Measurements from ENCODE around the gene WDFY2. TPM values are rescaled to one million over a fixed set of nuclear protein-coding genes. Genes with fewer than 3 reads are reported as not detected.

The WDFY2 gene
- total and polyA plus RNA-seq, 10 of the 15 experiments (the other 5 are each of a cell fraction or from before 2014, with no cell fraction given) = 2.1 to 13.0 (median 8.1) TPM

GRCh38 chr13:51805313-51805712 lies 221.1 kb downstream of the WDFY2 start:
- ATAC-seq = no peak
- no peaks in the 10 kb centered on the region; the same call in 1 of the 2 replicates for H3K79me2 ChIP-seq (ENCODE audit: control insufficient read depth, insufficient read depth, low read length)
- 79% methylated on average over 4 of the region's 4 CpGs for WGBS (ENCODE audit: insufficient coverage, insufficient replicate concordance, low lambda C conversion rate, missing lambda C conversion rate)
- no peaks in the 10 kb centered on the region for H4K20me1 ChIP-seq (ENCODE audit: control insufficient read depth, insufficient read depth)
- in situ Hi-C loops (cut with MboI) = no loop called here
- peak overlapping the region; percentile 47 for H3K4me2 ChIP-seq (ENCODE audit: control insufficient read depth, insufficient read depth)
- H3K9ac ChIP-seq (ENCODE audit: control insufficient read depth, insufficient read depth, low read length) = no peak overlapping the region
- peaks cover 17% of the 10 kb centered on the region for H3K4me1 ChIP-seq (ENCODE audit: control insufficient read depth, insufficient read depth, low read length)
- H3K27me3 ChIP-seq (replicated peaks in 1 of 2; ENCODE audit: control insufficient read depth in 2 of 2, insufficient read depth in 2 of 2, low read length in 1 of 2) = no peaks in the 10 kb centered on the region
- no peak overlapping the region for H3K27ac ChIP-seq (ENCODE audit: control insufficient read depth, insufficient read depth)
- no peak for DNase-seq (ENCODE audit: low read depth, low spot score)
- ChIA-PET RAD21 (ENCODE audit: unreplicated experiment) (interaction anchor here (0.9 kb wide), 1 partner anchor 9 kb away, joined by 3 read pairs; no protein-coding TSS in a partner anchor), POLR2A (interaction anchor here (0.6 to 1.4 kb wide), 3 partner anchors 11 to 352 kb away, joined by 3 to 4 read pairs (median 3); partner anchors contain the start of gene INTS6), SMC1A (ENCODE audit: uncharacterized antibody, unreplicated experiment) (interaction anchor here (1.1 to 2.4 kb wide), 6 partner anchors 8 to 104 kb away, joined by 3 to 19 read pairs (median 5); no protein-coding TSS in a partner anchor), CTCF (interaction anchor here (0.7 to 2.5 kb wide), 4 partner anchors 9 to 680 kb away, joined by 3 to 12 read pairs (median 6); no protein-coding TSS in a partner anchor)
- no peaks in the 10 kb centered on the region for H3K36me3 ChIP-seq (ENCODE audit: control insufficient read depth in 2 of 2, insufficient read depth in 2 of 2, low read length in 1 of 2)
- no peak overlapping the region for H2AFZ ChIP-seq (ENCODE audit: control insufficient read depth, low read depth, low read length)
- BruUV-seq (replicated peaks) = no TSS peak
- no peak for FAIRE-seq
- H3K9me3 ChIP-seq (replicated peaks; ENCODE audit: control insufficient read depth, insufficient read depth, low read length) = no peaks in the 10 kb centered on the region
- intact Hi-C loops (cut with micrococcal nuclease; ENCODE audit: unreplicated experiment) = no loop called here
- peak overlapping the region; percentile 82; the same call in 1 of the 2 replicates for H3K4me3 ChIP-seq
- TF ChIP-seq SUPT20H (IDR thresholded peaks at IDR 0.05; ENCODE audit: borderline replicate concordance, control insufficient read depth, low read depth, low read length) = no peak
- TF ChIP-seq EP300 (IDR thresholded peaks at IDR 0.05; ENCODE audit: borderline replicate concordance in 1 of 2, control insufficient read depth in 1 of 2, low read depth in 2 of 2, low read length in 2 of 2) = no peak
- no peak for TF ChIP-seq CBX5 (IDR thresholded peaks at IDR 0.05; ENCODE audit: low read depth)
- no peak for TF ChIP-seq NR2C2 (IDR thresholded peaks at IDR 0.05; ENCODE audit: borderline replicate concordance, control insufficient read depth, insufficient read length, low read depth)
- no peak for TF ChIP-seq BMI1 (IDR thresholded peaks at IDR 0.05; ENCODE audit: borderline replicate concordance)
- no peak for TF ChIP-seq RUNX3 (IDR thresholded peaks at IDR 0.05; ENCODE audit: low read length)
- no peak for TF ChIP-seq ZBTB33 (IDR thresholded peaks at IDR 0.05)
- TF ChIP-seq CEBPB (IDR thresholded peaks at IDR 0.05; ENCODE audit: borderline replicate concordance in 1 of 2, low read depth in 2 of 2, low read length in 2 of 2) = no peak
- TF ChIP-seq ZNF24 (IDR thresholded peaks at IDR 0.05) = no peak
- no peak for TF ChIP-seq NFYA (IDR thresholded peaks at IDR 0.05; ENCODE audit: borderline replicate concordance, low read depth, low read length)
- TF ChIP-seq BHLHE40 (IDR thresholded peaks at IDR 0.05; ENCODE audit: borderline replicate concordance in 1 of 2, low read depth in 2 of 2, low read length in 1 of 2) = no peak
- TF ChIP-seq HCFC1 (IDR thresholded peaks at IDR 0.05; ENCODE audit: low read length) = no peak
- no peak for TF ChIP-seq TBL1XR1 (IDR thresholded peaks at IDR 0.05; ENCODE audit: low read depth, low read length)
- TF ChIP-seq TCF7 (IDR thresholded peaks at IDR 0.05; ENCODE audit: borderline replicate concordance) = no peak
- TF ChIP-seq BCL3 (IDR thresholded peaks at IDR 0.05; ENCODE audit: borderline replicate concordance, insufficient read depth, low read depth, low read length, poor library complexity, severe bottlenecking) = no peak
- no peak for TF ChIP-seq KDM1A (IDR thresholded peaks at IDR 0.05; ENCODE audit: borderline replicate concordance)
- TF ChIP-seq STAT3 (IDR thresholded peaks at IDR 0.05; ENCODE audit: low read depth, low read length) = no peak
- TF ChIP-seq CHD1 (IDR thresholded peaks at IDR 0.05; ENCODE audit: low read depth, low read length) = no peak
- no peak for TF ChIP-seq SREBF2 (IDR thresholded peaks at IDR 0.05; ENCODE audit: low read length)
- no peak for TF ChIP-seq FOXM1 (IDR thresholded peaks at IDR 0.05; ENCODE audit: low read depth, low read length)

All from GM12878 (cell line).